HL-60 (cell line): ENCODE results near the gene CCDC138.

Experiments
- DNase-seq, 2 experiments: peaks; one replicate each; pipeline ENCODE4 v3.0.0-alpha.2; 2010 to 2020; ENCODE audit warnings: low read depth in 1 of 2, low spot score in 1 of 2
- H3K27ac ChIP-seq: fragments of 250-450 bp; sonication (Bioruptor Pico); replicated peaks from 2 replicates; pipeline ENCODE4 v1.5.1; 2020; ENCODE audit warnings: mild to moderate bottlenecking, moderate library complexity
- H3K27me3 ChIP-seq: fragments of 250-450 bp; sonication (Bioruptor Pico); 2 replicates; pipeline ENCODE4 v1.5.1; 2021; ENCODE audit warnings: mild to moderate bottlenecking, moderate library complexity; ENCODE audit not compliant: insufficient read depth, poor library complexity, severe bottlenecking
- H3K4me3 ChIP-seq: replicated peaks from 2 replicates; pipeline ENCODE4 v1.5.1; 2011; ENCODE audit warnings: mild to moderate bottlenecking, control low read depth, low read length; ENCODE audit not compliant: insufficient read depth
- GABPA ChIP-seq: IDR thresholded peaks from 2 replicates; pipeline ENCODE4 v1.6.1; 2012; ENCODE audit warnings: low read depth
- POLR2AphosphoS5 ChIP-seq: IDR thresholded peaks from 2 replicates; pipeline ENCODE4 v1.6.1; 2012; ENCODE audit warnings: low read depth
- SPI1 ChIP-seq: IDR thresholded peaks from 2 replicates; pipeline ENCODE4 v1.6.1; 2012; ENCODE audit warnings: low read depth, mild to moderate bottlenecking, borderline replicate concordance
- TF ChIP-seq, protein P1 (sequence below): IDR thresholded peaks from one replicate; pipeline ENCODE4 v1.5.1; 2011; ENCODE audit warnings: low read length, control low read depth, inconsistent platforms; ENCODE audit not compliant: insufficient read depth
- TF ChIP-seq, protein P2 (sequence below): IDR thresholded peaks from 2 replicates; pipeline ENCODE4 v1.6.1; 2012; ENCODE audit warnings: low read depth; ENCODE audit not compliant: insufficient replicate concordance

CCDC138 gene

DNA sequence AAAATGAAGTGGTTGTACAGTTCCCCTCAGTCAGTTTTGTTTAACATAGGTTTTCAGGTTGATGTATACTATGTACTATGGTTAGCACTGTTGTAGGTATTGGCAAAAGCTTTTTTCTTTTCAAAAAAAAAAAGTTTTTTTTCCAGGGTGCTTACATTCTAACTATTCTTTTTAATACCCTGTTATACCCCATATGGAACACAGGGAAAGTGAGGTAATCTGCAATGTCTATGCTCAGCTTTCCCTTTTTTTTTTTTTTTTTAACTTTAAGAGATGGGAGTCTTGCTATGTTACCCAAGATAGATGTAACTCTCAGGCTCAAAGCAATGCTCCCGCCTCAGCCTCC lies 590 bp upstream of the CCDC138 start:
- TF ChIP-seq GABPA = no peak
- TF ChIP-seq, protein P1, sequence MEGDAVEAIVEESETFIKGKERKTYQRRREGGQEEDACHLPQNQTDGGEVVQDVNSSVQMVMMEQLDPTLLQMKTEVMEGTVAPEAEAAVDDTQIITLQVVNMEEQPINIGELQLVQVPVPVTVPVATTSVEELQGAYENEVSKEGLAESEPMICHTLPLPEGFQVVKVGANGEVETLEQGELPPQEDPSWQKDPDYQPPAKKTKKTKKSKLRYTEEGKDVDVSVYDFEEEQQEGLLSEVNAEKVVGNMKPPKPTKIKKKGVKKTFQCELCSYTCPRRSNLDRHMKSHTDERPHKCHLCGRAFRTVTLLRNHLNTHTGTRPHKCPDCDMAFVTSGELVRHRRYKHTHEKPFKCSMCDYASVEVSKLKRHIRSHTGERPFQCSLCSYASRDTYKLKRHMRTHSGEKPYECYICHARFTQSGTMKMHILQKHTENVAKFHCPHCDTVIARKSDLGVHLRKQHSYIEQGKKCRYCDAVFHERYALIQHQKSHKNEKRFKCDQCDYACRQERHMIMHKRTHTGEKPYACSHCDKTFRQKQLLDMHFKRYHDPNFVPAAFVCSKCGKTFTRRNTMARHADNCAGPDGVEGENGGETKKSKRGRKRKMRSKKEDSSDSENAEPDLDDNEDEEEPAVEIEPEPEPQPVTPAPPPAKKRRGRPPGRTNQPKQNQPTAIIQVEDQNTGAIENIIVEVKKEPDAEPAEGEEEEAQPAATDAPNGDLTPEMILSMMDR = no peak
- no peak for TF ChIP-seq SPI1
- TF ChIP-seq POLR2AphosphoS5 = no peak
- TF ChIP-seq, protein P2, sequence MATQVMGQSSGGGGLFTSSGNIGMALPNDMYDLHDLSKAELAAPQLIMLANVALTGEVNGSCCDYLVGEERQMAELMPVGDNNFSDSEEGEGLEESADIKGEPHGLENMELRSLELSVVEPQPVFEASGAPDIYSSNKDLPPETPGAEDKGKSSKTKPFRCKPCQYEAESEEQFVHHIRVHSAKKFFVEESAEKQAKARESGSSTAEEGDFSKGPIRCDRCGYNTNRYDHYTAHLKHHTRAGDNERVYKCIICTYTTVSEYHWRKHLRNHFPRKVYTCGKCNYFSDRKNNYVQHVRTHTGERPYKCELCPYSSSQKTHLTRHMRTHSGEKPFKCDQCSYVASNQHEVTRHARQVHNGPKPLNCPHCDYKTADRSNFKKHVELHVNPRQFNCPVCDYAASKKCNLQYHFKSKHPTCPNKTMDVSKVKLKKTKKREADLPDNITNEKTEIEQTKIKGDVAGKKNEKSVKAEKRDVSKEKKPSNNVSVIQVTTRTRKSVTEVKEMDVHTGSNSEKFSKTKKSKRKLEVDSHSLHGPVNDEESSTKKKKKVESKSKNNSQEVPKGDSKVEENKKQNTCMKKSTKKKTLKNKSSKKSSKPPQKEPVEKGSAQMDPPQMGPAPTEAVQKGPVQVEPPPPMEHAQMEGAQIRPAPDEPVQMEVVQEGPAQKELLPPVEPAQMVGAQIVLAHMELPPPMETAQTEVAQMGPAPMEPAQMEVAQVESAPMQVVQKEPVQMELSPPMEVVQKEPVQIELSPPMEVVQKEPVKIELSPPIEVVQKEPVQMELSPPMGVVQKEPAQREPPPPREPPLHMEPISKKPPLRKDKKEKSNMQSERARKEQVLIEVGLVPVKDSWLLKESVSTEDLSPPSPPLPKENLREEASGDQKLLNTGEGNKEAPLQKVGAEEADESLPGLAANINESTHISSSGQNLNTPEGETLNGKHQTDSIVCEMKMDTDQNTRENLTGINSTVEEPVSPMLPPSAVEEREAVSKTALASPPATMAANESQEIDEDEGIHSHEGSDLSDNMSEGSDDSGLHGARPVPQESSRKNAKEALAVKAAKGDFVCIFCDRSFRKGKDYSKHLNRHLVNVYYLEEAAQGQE = no peak
- Histone ChIP-seq H3K4me3 (peak overlapping the region; percentile 62), H3K27me3 (no peaks in the 10 kb centered on the region), H3K27ac (peak overlapping the region; percentile 76)
- peak in 1 of 2 experiments; percentile 3 for DNase-seq

DNA sequence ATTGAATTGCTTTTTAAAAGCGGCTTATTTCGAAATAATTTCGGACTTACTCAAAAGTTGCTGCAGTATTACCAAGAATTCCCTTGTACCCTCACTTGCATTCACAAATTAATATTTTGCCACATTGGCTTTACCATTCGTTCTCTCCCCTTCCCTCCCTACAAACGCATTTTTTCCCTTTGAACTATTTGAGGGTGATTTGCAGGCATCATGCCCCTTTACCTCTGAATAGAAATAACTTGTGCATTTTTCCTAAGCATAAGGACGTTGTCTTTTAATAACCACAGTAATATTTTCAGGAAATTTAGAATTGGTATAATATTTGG lies 608 bp downstream of the CCDC138 start:
- no peak for DNase-seq
- Histone ChIP-seq H3K27ac (peak overlapping the region; percentile 76), H3K27me3 (no peaks in the 10 kb centered on the region), H3K4me3 (peak overlapping the region; percentile 62)
- TF ChIP-seq, protein P2 = no peak
- no peak for TF ChIP-seq GABPA
- no peak for TF ChIP-seq SPI1
- TF ChIP-seq, protein P1 = no peak
- TF ChIP-seq POLR2AphosphoS5 = no peak

GRCh38 chr2:108803045-108803736 lies 16.6 kb downstream of the CCDC138 start:
- H3K27me3 ChIP-seq = no peaks in the 10 kb centered on the region
- H3K4me3 ChIP-seq = no peak overlapping the region
- H3K27ac ChIP-seq = no peak overlapping the region
- TF ChIP-seq, protein P1 = no peak
- TF ChIP-seq GABPA (no peak), POLR2AphosphoS5 (no peak), SPI1 (no peak)
- TF ChIP-seq, protein P2 = no peak
- DNase-seq = no peak
